GM12878 (cell line): ENCODE data around the gene KMT2E.

Experiments
- ESRRA ChIP-seq: IDR thresholded peaks from 2 replicates; pipeline ENCODE4 v1.6.1; 2012; ENCODE audit warnings: mild to moderate bottlenecking, low read length, improper control_type of control experiment
- EZH2 ChIP-seq: IDR thresholded peaks from 2 replicates; pipeline ENCODE4 v1.6.1; 2012; ENCODE audit warnings: low read depth, mild to moderate bottlenecking, control low read depth, inconsistent platforms, low read length, borderline replicate concordance; ENCODE audit not compliant: control insufficient read depth
- JUNB ChIP-seq: IDR thresholded peaks from 2 replicates; pipeline ENCODE4 v1.6.1; 2016; ENCODE audit warnings: antibody characterized with exemption, mild to moderate bottlenecking
- KDM1A ChIP-seq: fragments of 200-600 bp; sonication (generic); IDR thresholded peaks from 2 replicates; pipeline ENCODE4 v1.6.1; 2016; ENCODE audit warnings: borderline replicate concordance
- POLR2A ChIP-seq: IDR thresholded peaks from 2 replicates; pipeline ENCODE4 v1.6.1; 2011; ENCODE audit warnings: low read depth, mild to moderate bottlenecking, low read length
- RFX5 ChIP-seq: IDR thresholded peaks from 2 replicates; pipeline ENCODE4 v1.6.1; 2011; ENCODE audit warnings: low read depth, low read length, improper control_type of control experiment
- SMAD5 ChIP-seq: IDR thresholded peaks from 2 replicates; pipeline ENCODE4 v1.6.1; 2016; ENCODE audit warnings: antibody characterized with exemption, low read depth
- SREBF2 ChIP-seq: IDR thresholded peaks from 2 replicates; pipeline ENCODE4 v1.6.1; 2012; ENCODE audit warnings: mild to moderate bottlenecking, low read length
- ZNF24 ChIP-seq: fragments of 450-650 bp; IDR thresholded peaks from 2 replicates; pipeline ENCODE4 v1.6.1; 2017; ENCODE audit warnings: antibody characterized with exemption, mild to moderate bottlenecking
- TF ChIP-seq, protein P1 (sequence below): fragments of 450-650 bp; IDR thresholded peaks from 2 replicates; pipeline ENCODE4 v1.6.1; 2018; ENCODE audit warnings: mild to moderate bottlenecking, low read depth, moderate library complexity; ENCODE audit not compliant: partially characterized antibody
- TF ChIP-seq, protein P2 (sequence below), 3 experiments: IDR thresholded peaks in 2 of 3; conservative IDR thresholded peaks in 1 of 3; 2 replicates each; pipeline ENCODE4 v1.5.1; 2011; ENCODE audit warnings: low read depth in 3 of 3, low read length in 3 of 3, mild to moderate bottlenecking in 3 of 3, control low read depth in 2 of 3, moderate library complexity in 2 of 3, inconsistent platforms in 1 of 3, mixed read lengths in 1 of 3; ENCODE audit not compliant: control insufficient read depth in 2 of 3, insufficient read depth in 1 of 3; ENCODE audit errors: extremely low read depth in 1 of 3
- TF ChIP-seq, protein P3 (sequence below): IDR thresholded peaks from 2 replicates; pipeline ENCODE4 v1.6.1; 2012; ENCODE audit warnings: mild to moderate bottlenecking, low read depth, low read length
- TF ChIP-seq, protein P4 (sequence below): IDR thresholded peaks from 2 replicates; pipeline ENCODE4 v1.6.1; 2012; ENCODE audit warnings: low read depth, low read length, improper control_type of control experiment

DNA sequence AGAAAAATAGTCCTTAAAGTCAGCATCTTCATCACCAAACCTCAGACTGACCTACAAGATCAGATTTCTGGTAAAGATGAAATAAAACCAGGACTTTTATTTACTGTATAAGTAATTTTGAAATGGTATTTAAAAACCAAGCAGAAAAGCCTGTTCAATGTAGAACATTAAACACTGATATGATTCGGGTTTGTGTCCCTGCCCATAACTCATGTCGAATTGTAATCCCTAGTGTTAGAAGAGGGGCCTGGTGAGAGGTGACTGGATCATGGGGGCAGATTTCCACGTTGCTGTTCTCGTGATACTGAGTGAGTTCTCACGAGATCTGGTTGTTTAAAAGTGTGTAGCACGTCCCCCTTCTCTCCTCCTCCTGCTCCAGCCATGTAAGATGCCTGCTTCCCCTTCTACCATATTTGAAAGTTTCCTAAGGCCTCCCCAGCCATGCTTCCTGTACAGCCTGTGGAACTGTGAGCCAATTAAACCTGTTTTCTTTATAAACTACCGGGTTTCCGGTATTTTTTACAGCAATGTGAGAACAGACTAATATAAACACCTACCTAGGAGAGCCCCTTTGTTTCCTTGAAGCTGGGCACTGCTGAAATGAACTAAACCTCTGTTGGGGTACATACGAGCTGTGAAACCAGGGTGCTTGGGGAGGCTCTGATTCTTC is 120.1 kb downstream of the KMT2E start:
- no peak for TF ChIP-seq KDM1A
- no peak for TF ChIP-seq RFX5
- TF ChIP-seq, protein P1, sequence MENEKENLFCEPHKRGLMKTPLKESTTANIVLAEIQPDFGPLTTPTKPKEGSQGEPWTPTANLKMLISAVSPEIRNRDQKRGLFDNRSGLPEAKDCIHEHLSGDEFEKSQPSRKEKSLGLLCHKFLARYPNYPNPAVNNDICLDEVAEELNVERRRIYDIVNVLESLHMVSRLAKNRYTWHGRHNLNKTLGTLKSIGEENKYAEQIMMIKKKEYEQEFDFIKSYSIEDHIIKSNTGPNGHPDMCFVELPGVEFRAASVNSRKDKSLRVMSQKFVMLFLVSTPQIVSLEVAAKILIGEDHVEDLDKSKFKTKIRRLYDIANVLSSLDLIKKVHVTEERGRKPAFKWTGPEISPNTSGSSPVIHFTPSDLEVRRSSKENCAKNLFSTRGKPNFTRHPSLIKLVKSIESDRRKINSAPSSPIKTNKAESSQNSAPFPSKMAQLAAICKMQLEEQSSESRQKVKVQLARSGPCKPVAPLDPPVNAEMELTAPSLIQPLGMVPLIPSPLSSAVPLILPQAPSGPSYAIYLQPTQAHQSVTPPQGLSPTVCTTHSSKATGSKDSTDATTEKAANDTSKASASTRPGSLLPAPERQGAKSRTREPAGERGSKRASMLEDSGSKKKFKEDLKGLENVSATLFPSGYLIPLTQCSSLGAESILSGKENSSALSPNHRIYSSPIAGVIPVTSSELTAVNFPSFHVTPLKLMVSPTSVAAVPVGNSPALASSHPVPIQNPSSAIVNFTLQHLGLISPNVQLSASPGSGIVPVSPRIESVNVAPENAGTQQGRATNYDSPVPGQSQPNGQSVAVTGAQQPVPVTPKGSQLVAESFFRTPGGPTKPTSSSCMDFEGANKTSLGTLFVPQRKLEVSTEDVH = no peak
- TF ChIP-seq, protein P2, sequence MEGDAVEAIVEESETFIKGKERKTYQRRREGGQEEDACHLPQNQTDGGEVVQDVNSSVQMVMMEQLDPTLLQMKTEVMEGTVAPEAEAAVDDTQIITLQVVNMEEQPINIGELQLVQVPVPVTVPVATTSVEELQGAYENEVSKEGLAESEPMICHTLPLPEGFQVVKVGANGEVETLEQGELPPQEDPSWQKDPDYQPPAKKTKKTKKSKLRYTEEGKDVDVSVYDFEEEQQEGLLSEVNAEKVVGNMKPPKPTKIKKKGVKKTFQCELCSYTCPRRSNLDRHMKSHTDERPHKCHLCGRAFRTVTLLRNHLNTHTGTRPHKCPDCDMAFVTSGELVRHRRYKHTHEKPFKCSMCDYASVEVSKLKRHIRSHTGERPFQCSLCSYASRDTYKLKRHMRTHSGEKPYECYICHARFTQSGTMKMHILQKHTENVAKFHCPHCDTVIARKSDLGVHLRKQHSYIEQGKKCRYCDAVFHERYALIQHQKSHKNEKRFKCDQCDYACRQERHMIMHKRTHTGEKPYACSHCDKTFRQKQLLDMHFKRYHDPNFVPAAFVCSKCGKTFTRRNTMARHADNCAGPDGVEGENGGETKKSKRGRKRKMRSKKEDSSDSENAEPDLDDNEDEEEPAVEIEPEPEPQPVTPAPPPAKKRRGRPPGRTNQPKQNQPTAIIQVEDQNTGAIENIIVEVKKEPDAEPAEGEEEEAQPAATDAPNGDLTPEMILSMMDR (IDR thresholded peaks at IDR 0.05 in 2 of 3, conservative IDR thresholded peaks at IDR 0.05 in 1 of 3; ENCODE audit: control insufficient read depth in 2 of 3, extremely low read depth in 1 of 3, insufficient read depth in 1 of 3, low read depth in 3 of 3, low read length in 3 of 3) = no peak
- TF ChIP-seq EZH2 = no peak
- no peak for TF ChIP-seq SMAD5
- no peak for TF ChIP-seq JUNB
- TF ChIP-seq POLR2A = no peak
- TF ChIP-seq ESRRA = no peak
- TF ChIP-seq, protein P3, sequence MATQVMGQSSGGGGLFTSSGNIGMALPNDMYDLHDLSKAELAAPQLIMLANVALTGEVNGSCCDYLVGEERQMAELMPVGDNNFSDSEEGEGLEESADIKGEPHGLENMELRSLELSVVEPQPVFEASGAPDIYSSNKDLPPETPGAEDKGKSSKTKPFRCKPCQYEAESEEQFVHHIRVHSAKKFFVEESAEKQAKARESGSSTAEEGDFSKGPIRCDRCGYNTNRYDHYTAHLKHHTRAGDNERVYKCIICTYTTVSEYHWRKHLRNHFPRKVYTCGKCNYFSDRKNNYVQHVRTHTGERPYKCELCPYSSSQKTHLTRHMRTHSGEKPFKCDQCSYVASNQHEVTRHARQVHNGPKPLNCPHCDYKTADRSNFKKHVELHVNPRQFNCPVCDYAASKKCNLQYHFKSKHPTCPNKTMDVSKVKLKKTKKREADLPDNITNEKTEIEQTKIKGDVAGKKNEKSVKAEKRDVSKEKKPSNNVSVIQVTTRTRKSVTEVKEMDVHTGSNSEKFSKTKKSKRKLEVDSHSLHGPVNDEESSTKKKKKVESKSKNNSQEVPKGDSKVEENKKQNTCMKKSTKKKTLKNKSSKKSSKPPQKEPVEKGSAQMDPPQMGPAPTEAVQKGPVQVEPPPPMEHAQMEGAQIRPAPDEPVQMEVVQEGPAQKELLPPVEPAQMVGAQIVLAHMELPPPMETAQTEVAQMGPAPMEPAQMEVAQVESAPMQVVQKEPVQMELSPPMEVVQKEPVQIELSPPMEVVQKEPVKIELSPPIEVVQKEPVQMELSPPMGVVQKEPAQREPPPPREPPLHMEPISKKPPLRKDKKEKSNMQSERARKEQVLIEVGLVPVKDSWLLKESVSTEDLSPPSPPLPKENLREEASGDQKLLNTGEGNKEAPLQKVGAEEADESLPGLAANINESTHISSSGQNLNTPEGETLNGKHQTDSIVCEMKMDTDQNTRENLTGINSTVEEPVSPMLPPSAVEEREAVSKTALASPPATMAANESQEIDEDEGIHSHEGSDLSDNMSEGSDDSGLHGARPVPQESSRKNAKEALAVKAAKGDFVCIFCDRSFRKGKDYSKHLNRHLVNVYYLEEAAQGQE = no peak
- TF ChIP-seq, protein P4, sequence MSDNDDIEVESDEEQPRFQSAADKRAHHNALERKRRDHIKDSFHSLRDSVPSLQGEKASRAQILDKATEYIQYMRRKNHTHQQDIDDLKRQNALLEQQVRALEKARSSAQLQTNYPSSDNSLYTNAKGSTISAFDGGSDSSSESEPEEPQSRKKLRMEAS = no peak
- TF ChIP-seq ZNF24 = no peak
- TF ChIP-seq SREBF2 = no peak
